Gastroesophageal sphincter (tissue), 4 donors: ENCODE data around the gene MICALL2. TPM values are rescaled to one million over a fixed set of nuclear protein-coding genes. Genes with fewer than 3 reads are reported as not detected.
"Not testable (repeated sequence)": the region's sequence is repeated elsewhere in the genome, so short reads cannot be mapped to it uniquely, and the experiment has no call there.

Experiments
- ATAC-seq: fragments of 150-250 bp; one replicate; pipeline ENCODE4 v1.9.1; 2016; ENCODE audit warnings: mild to moderate bottlenecking, moderate library complexity
- H3K27ac ChIP-seq, 4 donors: fragments of 200-600 bp; sonication (generic) in 3 of 4; 1 replicate in 3 of 4; 2 replicates in 1 of 4; pipeline ENCODE4 v1.5.1; 2016 to 2019
- H3K27me3 ChIP-seq: fragments of 200-600 bp; sonication (generic); one replicate; pipeline ENCODE4 v1.5.1; 2019
- H3K36me3 ChIP-seq, 2 donors: fragments of 200-600 bp; sonication (generic); one replicate each; pipeline ENCODE4 v1.5.1; 2019; ENCODE audit warnings: control low read depth in 1 of 2
- H3K4me1 ChIP-seq, 3 donors: fragments of 200-600 bp; sonication (generic); 1 replicate in 2 of 3; 2 replicates in 1 of 3; pipeline ENCODE4 v1.5.1; 2016 to 2019; ENCODE audit warnings: control low read depth in 2 of 3
- H3K4me3 ChIP-seq, 2 donors: fragments of 200-600 bp; sonication (generic); one replicate each; pipeline ENCODE4 v1.5.1; 2019; ENCODE audit warnings: mild to moderate bottlenecking in 1 of 2, moderate library complexity in 1 of 2
- H3K9me3 ChIP-seq, 3 donors: fragments of 200-600 bp; sonication (generic); one replicate each; pipeline ENCODE4 v1.5.1; 2017 to 2019; ENCODE audit warnings: control low read depth in 2 of 3
- EP300 ChIP-seq: sonication (generic); formaldehyde crosslinking; IDR thresholded peaks from one replicate; pipeline ENCODE4 v1.6.1; 2017; ENCODE audit warnings: antibody characterized with exemption, mild to moderate bottlenecking
- POLR2A ChIP-seq, 2 donors: fragments of 450-650 bp; IDR thresholded peaks; one replicate each; pipeline ENCODE4 v1.6.1; 2017; ENCODE audit warnings: antibody characterized with exemption in 2 of 2, mild to moderate bottlenecking in 2 of 2, moderate library complexity in 1 of 2
- POLR2AphosphoS5 ChIP-seq: sonication (generic); formaldehyde crosslinking; IDR thresholded peaks from one replicate; pipeline ENCODE4 v1.6.1; 2017; ENCODE audit warnings: antibody characterized with exemption
- WGBS, 2 donors: methylation state at CpG; one replicate each; pipeline ENCODE4 v1.1.5; 2018; ENCODE audit warnings: low coverage in 1 of 2; 5-methylcytosine and 5-hydroxymethylcytosine counted together
- total RNA-seq, 4 donors: library from RNA; depleted of rRNA; stranded (reverse); fragments of >200 nt; gene quantifications; one replicate each; pipeline ENCODE4 v1.1.0, GENCODE V29; 2016
- TF ChIP-seq, protein P1 (sequence below), 4 experiments: fragments of 200-600 bp in 2 of 4; fragments of 450-650 bp in 2 of 4; sonication (generic) in 1 of 4; IDR thresholded peaks; one replicate each; pipeline ENCODE4 v1.5.1; 2017 to 2019; ENCODE audit warnings: antibody characterized with exemption in 4 of 4, mild to moderate bottlenecking in 2 of 4, moderate library complexity in 2 of 4

The MICALL2 gene
- total RNA-seq, 4 donors from 2014 or later: 6.6 to 19.5 (median 15.0) TPM

DNA sequence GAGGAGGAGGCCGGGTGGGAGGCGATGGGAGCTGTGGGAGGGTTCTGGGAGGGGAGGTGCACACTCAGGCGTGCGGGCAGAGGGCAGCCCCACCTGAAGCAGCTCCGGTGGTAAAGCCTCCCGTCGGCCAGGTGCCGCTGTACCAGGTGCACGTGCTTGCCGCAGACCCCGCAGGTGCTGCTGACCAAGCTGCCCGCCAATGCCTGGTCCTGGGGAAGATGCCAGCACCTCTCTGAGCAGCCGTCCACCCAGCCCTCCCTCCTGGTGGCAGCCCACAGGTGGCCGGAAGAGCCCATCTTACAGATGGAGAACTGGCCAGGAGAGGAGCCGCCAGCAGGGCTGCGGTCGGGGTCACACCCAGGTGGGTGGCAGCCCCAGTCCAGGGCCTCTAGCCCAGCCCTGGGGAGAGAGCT is 12.6 kb downstream of the MICALL2 start:
- H3K4me1 ChIP-seq: peaks cover 0 to 32% (median 5%) of the 10 kb centered on the region in 3 donors
- WGBS, 2 donors: 35 to 73% methylated on average over 4 to 8 of the region's 17 CpGs
- H3K4me3 ChIP-seq: peak overlapping the region in 1 of 2 donors; percentile 10
- H3K27ac ChIP-seq: peak overlapping the region in 3 of 4 donors; percentile 6 to 71 (median 61)
- ATAC-seq: no peak
- no peaks in the 10 kb centered on the region for H3K9me3 ChIP-seq
- no peaks in the 10 kb centered on the region for H3K27me3 ChIP-seq
- H3K36me3 ChIP-seq: peaks cover 0 to 10% of the 10 kb centered on the region in 2 donors
- TF ChIP-seq, protein P1, sequence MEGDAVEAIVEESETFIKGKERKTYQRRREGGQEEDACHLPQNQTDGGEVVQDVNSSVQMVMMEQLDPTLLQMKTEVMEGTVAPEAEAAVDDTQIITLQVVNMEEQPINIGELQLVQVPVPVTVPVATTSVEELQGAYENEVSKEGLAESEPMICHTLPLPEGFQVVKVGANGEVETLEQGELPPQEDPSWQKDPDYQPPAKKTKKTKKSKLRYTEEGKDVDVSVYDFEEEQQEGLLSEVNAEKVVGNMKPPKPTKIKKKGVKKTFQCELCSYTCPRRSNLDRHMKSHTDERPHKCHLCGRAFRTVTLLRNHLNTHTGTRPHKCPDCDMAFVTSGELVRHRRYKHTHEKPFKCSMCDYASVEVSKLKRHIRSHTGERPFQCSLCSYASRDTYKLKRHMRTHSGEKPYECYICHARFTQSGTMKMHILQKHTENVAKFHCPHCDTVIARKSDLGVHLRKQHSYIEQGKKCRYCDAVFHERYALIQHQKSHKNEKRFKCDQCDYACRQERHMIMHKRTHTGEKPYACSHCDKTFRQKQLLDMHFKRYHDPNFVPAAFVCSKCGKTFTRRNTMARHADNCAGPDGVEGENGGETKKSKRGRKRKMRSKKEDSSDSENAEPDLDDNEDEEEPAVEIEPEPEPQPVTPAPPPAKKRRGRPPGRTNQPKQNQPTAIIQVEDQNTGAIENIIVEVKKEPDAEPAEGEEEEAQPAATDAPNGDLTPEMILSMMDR (IDR thresholded peaks at IDR 0.05): no peak
- TF ChIP-seq POLR2AphosphoS5: no peak
- TF ChIP-seq POLR2A (IDR thresholded peaks at IDR 0.05): no peak
- no peak for TF ChIP-seq EP300

DNA sequence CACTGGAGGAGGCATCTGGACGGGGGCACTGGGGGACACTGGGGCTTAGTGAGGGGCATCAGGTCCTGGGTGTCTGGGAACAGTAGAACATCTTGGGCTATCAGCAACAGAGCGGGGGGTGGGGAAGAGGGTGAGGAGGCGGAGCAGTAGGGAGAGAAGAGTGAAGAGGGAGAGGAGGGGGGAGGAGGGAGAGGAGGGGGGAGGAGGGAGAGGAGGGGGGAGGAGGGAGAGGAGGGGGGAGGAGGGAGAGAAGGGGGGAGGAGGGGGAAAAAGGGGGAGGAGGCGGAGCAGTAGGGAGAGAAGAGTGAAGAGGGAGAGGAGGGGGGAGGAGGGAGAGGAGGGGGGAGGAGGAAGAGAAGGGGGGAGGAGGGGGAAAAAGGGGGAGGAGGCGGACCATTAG is 13.2 kb downstream of the MICALL2 start:
- H3K4me3 ChIP-seq, H3K27me3 ChIP-seq, H3K9me3 ChIP-seq, ATAC-seq, H3K27ac ChIP-seq: not testable (repeated sequence)
- Histone ChIP-seq H3K4me1 (peaks cover 0 to 27% (median 5%) of the 10 kb centered on the region in 3 donors), H3K36me3 (peaks cover 0 to 16% of the 10 kb centered on the region in 2 donors)
- 40% methylated on average over 1 of the region's 5 CpGs; no CpG with 5 or more reads in 1 of the 2 donors for WGBS, 2 donors

DNA sequence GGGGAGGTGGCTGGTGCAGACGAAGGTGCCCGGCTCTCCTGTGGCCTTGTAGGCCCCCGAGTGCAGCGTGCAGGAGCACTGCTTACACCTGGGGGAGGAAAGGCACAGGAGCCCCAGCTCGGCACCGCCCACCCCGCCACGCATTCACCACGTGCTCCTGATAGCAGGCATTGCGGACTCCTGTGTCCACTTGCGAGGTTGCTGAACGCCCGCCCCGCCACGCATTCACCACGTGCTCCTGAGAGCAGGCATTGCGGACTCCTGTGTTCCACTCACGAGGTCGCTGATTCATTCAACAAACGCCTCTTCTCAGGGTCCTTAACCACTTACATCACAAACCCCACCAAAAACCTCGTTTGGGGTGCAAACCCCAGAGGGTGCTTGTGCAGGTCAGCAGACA is 13.9 kb downstream of the MICALL2 start:
- H3K9me3 ChIP-seq: no peaks in the 10 kb centered on the region
- no peak for ATAC-seq
- no peak overlapping the region for H3K4me3 ChIP-seq
- WGBS, 2 donors: no CpG with 5 or more reads among the region's 21 CpGs
- no peak overlapping the region for H3K27ac ChIP-seq
- peaks cover 0 to 27% (median 5%) of the 10 kb centered on the region in 3 donors for H3K4me1 ChIP-seq
- H3K36me3 ChIP-seq: peaks cover 0 to 23% of the 10 kb centered on the region in 2 donors
- H3K27me3 ChIP-seq: no peaks in the 10 kb centered on the region
- TF ChIP-seq, protein P1 (IDR thresholded peaks at IDR 0.05): no peak
- no peak for TF ChIP-seq POLR2A (IDR thresholded peaks at IDR 0.05)
- no peak for TF ChIP-seq EP300
- TF ChIP-seq POLR2AphosphoS5: no peak

DNA sequence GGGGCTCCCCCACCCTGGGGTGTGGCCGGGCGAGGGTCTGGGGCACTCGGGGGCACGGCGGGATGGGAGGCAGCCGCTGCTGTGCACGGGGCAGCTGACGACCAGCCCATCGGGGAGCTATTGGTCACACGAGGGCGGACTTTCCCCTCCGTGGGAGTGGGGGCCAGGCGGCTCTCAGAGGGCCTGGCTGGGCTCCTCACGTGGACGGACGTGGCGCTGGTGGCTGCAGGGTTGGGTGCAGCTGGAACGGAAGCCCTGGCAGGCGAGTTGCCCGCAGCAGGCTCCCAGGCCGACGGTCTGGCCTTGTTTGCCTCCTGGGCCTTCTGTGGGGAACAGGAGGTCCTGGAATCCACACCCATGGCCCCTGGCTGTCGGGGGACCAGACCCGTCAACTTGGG is 14.3 kb downstream of the MICALL2 start:
- no CpG with 5 or more reads among the region's 24 CpGs for WGBS, 2 donors
- no peak for TF ChIP-seq EP300
- no peak for TF ChIP-seq POLR2A (IDR thresholded peaks at IDR 0.05)
- no peak for TF ChIP-seq POLR2AphosphoS5
- TF ChIP-seq, protein P1 (IDR thresholded peaks at IDR 0.05): no peak
- Histone ChIP-seq H3K27me3 (no peaks in the 10 kb centered on the region), H3K4me3 (no peak overlapping the region), H3K27ac (no peak overlapping the region), H3K36me3 (peaks cover 0 to 27% of the 10 kb centered on the region in 2 donors), H3K9me3 (no peaks in the 10 kb centered on the region), H3K4me1 (peaks cover 0 to 27% (median 5%) of the 10 kb centered on the region in 3 donors)
- ATAC-seq: no peak

DNA sequence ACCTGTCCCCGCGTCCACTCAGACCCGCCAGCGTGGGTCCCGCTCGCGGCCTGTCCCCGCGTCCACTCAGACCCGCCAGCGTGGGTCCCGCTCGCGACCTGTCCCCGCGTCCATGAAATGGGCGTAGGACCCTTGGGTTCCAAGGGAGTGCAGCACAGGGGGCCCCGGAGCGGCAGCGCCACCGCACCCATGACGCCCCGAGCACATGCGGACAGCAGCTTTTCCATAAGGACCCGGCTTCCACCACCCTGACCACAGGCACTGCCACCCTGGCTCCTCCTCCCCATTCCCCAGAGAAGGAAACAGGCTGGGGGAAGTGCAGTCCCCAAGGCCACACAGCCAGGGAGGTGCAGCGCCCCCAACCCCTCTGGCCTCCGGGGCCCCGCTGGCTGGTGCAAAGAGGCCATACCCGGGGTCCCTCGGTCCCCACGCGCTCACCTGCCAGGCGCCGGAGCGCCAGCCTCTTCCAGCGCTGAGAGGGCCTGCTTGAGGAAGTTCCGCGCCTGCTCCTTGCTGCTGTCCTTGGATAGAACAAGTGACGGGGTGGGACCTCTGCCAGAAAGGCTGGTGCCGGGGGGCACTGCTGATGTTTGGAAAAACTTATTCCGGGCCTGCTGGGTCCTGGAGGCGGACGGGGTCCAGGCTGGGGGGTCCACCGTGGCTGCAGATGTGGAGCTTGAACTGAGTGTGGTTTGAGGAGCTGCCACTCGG is 14.9 kb downstream of the MICALL2 start:
- 77% methylated on average over 7 of the region's 45 CpGs; no CpG with 5 or more reads in 1 of the 2 donors for WGBS, 2 donors

DNA sequence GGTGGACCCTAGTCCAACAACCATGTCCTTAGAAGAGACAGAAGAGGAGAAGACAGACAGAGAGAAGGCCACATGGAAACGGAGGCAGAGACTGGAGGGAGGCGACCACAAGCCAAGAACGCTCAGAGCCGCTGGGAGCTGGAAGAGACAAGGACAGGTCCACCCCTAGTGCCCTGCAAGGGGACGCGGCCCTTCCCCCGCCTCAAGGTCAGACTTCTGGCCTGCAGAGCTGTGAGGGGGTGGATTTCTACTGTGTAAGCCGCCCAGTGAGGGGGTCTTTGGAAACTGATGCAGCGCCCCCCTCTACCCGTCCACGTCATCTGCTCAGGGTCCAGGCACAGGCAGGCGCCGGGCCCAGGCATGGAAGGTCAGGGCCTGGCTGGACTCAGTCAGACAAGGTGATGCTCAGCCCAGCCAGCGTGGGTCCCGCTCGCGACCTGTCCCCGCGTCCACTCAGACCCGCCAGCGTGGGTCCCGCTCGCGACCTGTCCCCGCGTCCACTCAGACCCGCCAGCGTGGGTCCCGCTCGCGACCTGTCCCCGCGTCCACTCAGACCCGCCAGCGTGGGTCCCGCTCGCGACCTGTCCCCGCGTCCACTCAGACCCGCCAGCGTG is 15.6 kb downstream of the MICALL2 start:
- H3K9me3 ChIP-seq, H3K27ac ChIP-seq, ATAC-seq, H3K27me3 ChIP-seq, H3K4me3 ChIP-seq: not testable (repeated sequence)
- Histone ChIP-seq H3K4me1 (peaks cover 0 to 24% (median 5%) of the 10 kb centered on the region in 3 donors), H3K36me3 (peaks cover 0 to 30% of the 10 kb centered on the region in 2 donors)
- WGBS, 2 donors: 95 to 97% methylated on average over 4 to 6 of the region's 42 CpGs

More for the DNA sequence above, 14.9 kb downstream of the MICALL2 start:
- H3K27ac ChIP-seq: no peak overlapping the region
- no peak for ATAC-seq
- peaks cover 0 to 27% (median 5%) of the 10 kb centered on the region in 3 donors for H3K4me1 ChIP-seq
- H3K4me3 ChIP-seq: no peak overlapping the region
- H3K36me3 ChIP-seq: peaks cover 0 to 27% of the 10 kb centered on the region in 2 donors
- H3K27me3 ChIP-seq: no peaks in the 10 kb centered on the region
- no peaks in the 10 kb centered on the region for H3K9me3 ChIP-seq
- TF ChIP-seq EP300: no peak
- TF ChIP-seq, protein P1 (IDR thresholded peaks at IDR 0.05): no peak
- TF ChIP-seq POLR2AphosphoS5: no peak
- TF ChIP-seq POLR2A (IDR thresholded peaks at IDR 0.05): no peak
